K562 (cell line): ENCODE measurements around the gene FAM32A. TPM values are rescaled to one million over a fixed set of nuclear protein-coding genes. Genes with fewer than 3 reads are reported as not detected.
A peak's percentile ranks its signal among the peaks of the same experiment; 100 is the strongest.

Experiments used
- EP300 ChIP-seq: IDR thresholded peaks from 2 replicates; pipeline ENCODE4 v1.6.1; 2012; ENCODE audit warnings: low read length, improper control_type of control experiment
- FOXM1 ChIP-seq, 2 experiments: fragments of 450-650 bp in 1 of 2; sonication (generic) in 1 of 2; formaldehyde crosslinking in 1 of 2; IDR thresholded peaks; 2 replicates each; pipeline versions ENCODE4 v1.6.1 to v1.9.0; 2017 to 2022; ENCODE audit warnings: low read depth in 2 of 2, mild to moderate bottlenecking in 2 of 2, missing genetic modification reagents in 1 of 2, moderate library complexity in 1 of 2
- MTA1 ChIP-seq: fragments of 450-650 bp; IDR thresholded peaks from 2 replicates; pipeline ENCODE4 v1.6.1; 2017; ENCODE audit warnings: borderline replicate concordance
- PHB2 ChIP-seq: fragments of 450-650 bp; IDR thresholded peaks from 2 replicates; pipeline ENCODE4 v1.6.1; 2017; ENCODE audit warnings: low read depth
- PML ChIP-seq: IDR thresholded peaks from 2 replicates; pipeline ENCODE4 v1.6.1; 2012; ENCODE audit warnings: low read length, inconsistent platforms
- POLR2A ChIP-seq: fragments of 450-650 bp; conservative IDR thresholded peaks from 2 replicates; pipeline ENCODE4 v1.6.1; 2016
- POLR2H ChIP-seq: IDR thresholded peaks from 2 replicates; pipeline ENCODE4 v1.6.1; 2016; ENCODE audit warnings: missing genetic modification characterization, low read depth, mild to moderate bottlenecking, control low read depth, missing compliant biosample characterization, moderate library complexity
- POU5F1 ChIP-seq: fragments of 150-350 bp; IDR thresholded peaks from 2 replicates; pipeline ENCODE4 v1.6.1; 2014; ENCODE audit warnings: borderline replicate concordance, low read length, low read depth, mild to moderate bottlenecking; ENCODE audit not compliant: partially characterized antibody
- SMARCA4 ChIP-seq: fragments of 450-650 bp; IDR thresholded peaks from 2 replicates; pipeline ENCODE4 v1.6.1; 2016
- SMARCC2 ChIP-seq: fragments of 450-650 bp; IDR thresholded peaks from 2 replicates; pipeline ENCODE4 v1.6.1; 2017; ENCODE audit warnings: antibody characterized with exemption, moderate library complexity, mild to moderate bottlenecking, low read depth
- SPI1 ChIP-seq: IDR thresholded peaks from 2 replicates; pipeline ENCODE4 v1.6.1; 2011; ENCODE audit warnings: low read depth, low read length, control low read depth, borderline replicate concordance
- STAT5A ChIP-seq: IDR thresholded peaks from 2 replicates; pipeline ENCODE4 v1.6.1; 2012; ENCODE audit warnings: low read length, inconsistent platforms, borderline replicate concordance
- TBL1XR1 ChIP-seq, 2 experiments: IDR thresholded peaks; 2 replicates each; pipeline ENCODE4 v1.6.1; 2012; ENCODE audit warnings: improper control_type of control experiment in 2 of 2, low read length in 2 of 2, mild to moderate bottlenecking in 1 of 2
- THRAP3 ChIP-seq: fragments of 450-650 bp; IDR thresholded peaks from 2 replicates; pipeline ENCODE4 v1.6.1; 2016; ENCODE audit warnings: mild to moderate bottlenecking, inconsistent platforms, borderline replicate concordance
- TOE1 ChIP-seq, 2 experiments: fragments of 450-650 bp in 1 of 2; sonication (generic) in 1 of 2; formaldehyde crosslinking in 1 of 2; IDR thresholded peaks; 2 replicates each; pipeline versions ENCODE4 v1.7.1 to v1.8.0; 2016 to 2022; ENCODE audit warnings: borderline replicate concordance in 2 of 2, mild to moderate bottlenecking in 2 of 2, antibody characterized with exemption in 1 of 2, inconsistent platforms in 1 of 2, low read depth in 1 of 2, missing genetic modification reagents in 1 of 2, moderate library complexity in 1 of 2
- TRIM28 ChIP-seq: fragments of 450-650 bp; IDR thresholded peaks from 2 replicates; pipeline ENCODE4 v1.6.1; 2017
- polyA plus RNA-seq, 8 experiments: library from polyadenylated mRNA; depleted of rRNA in 4 of 8; stranded (reverse) in 5 of 8; unstranded in 3 of 8; fragments of >200 nt; fragmentation: Nextera tagmentation in 2 of 8; fragmentation: Illumina TruSeq in 1 of 8; extraction: Ambion mirVana in 2 of 8; extraction: Trizol in 1 of 8; gene quantifications; 2 replicates each; pipeline versions ENCODE4 v1.2.1 to v1.2.3, GENCODE V29; 2011 to 2014; ENCODE audit warnings: inconsistent platforms in 1 of 8, missing spikeins in 1 of 8
- total RNA-seq, 7 experiments: library from RNA; depleted of rRNA in 6 of 7; stranded (reverse); fragments of >200 nt in 6 of 7; fragmentation: Illumina TruSeq in 2 of 7; extraction: Trizol in 2 of 7; gene quantifications; 2 replicates each; pipeline versions ENCODE4 v1.2.1 to v1.2.3, GENCODE V29; 2011 to 2021; ENCODE audit warnings: low replicate concordance in 1 of 7
- TF ChIP-seq, protein P1 (sequence below): IDR thresholded peaks from 2 replicates; pipeline ENCODE4 v1.6.1; 2012; ENCODE audit warnings: low read depth, low read length, improper control_type of control experiment, borderline replicate concordance

The FAM32A gene
- total and polyA plus RNA-seq, 9 of the 15 experiments (the other 6 are each of a cell fraction or from before 2014, with no cell fraction given), result 30.7 to 96.7 (median 73.7) TPM

DNA sequence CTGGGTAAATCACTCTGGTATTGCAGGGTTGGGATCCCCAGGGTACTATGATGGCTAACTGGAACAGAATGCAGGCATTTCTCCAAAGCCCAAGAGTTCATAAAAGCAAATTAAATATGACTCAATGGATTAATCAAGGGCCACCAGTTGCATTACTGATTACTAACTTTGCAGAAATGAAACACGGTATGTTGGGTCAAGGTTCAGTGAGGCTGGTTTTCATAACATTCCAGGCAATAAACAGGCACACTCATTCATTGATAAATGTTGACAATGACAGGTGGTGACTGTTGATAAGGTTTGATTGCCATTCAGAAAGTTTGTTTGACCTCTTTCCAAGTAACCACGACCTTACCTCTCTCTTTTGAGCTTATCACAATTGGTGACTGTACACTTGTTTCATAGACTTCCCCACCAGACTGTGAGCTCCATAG lies 12.0 kb downstream of the FAM32A start (continued):
- 0 out of 2 replicates have a peak, but pooled peaks have one; percentile 35 for TF ChIP-seq SPI1
- TF ChIP-seq PML, result peak; percentile 91
- TF ChIP-seq TOE1 (IDR thresholded peaks at IDR 0.05; ENCODE audit: borderline replicate concordance), result no peak
- 0 out of 2 replicates have a peak, but pooled peaks have one; percentile 56 for TF ChIP-seq TOE1 (CRISPR knock-in tag; IDR thresholded peaks at IDR 0.05; ENCODE audit: borderline replicate concordance, low read depth)
- peak; percentile 92 for TF ChIP-seq STAT5A
- TF ChIP-seq SMARCC2, result peak; percentile 77
- peak; percentile 92 for TF ChIP-seq SMARCA4
- peak; percentile 56; the same call in 1 of the 2 replicates for TF ChIP-seq TRIM28
- TF ChIP-seq MTA1, result 0 out of 2 replicates have a peak, but pooled peaks have one; percentile 26
- TF ChIP-seq FOXM1 (IDR thresholded peaks at IDR 0.05; ENCODE audit: low read depth), result peak; percentile 84
- no peak for TF ChIP-seq FOXM1 (CRISPR knock-in tag; IDR thresholded peaks at IDR 0.05; ENCODE audit: low read depth)
- TF ChIP-seq PHB2, result peak; percentile 75
- TF ChIP-seq, protein P1, sequence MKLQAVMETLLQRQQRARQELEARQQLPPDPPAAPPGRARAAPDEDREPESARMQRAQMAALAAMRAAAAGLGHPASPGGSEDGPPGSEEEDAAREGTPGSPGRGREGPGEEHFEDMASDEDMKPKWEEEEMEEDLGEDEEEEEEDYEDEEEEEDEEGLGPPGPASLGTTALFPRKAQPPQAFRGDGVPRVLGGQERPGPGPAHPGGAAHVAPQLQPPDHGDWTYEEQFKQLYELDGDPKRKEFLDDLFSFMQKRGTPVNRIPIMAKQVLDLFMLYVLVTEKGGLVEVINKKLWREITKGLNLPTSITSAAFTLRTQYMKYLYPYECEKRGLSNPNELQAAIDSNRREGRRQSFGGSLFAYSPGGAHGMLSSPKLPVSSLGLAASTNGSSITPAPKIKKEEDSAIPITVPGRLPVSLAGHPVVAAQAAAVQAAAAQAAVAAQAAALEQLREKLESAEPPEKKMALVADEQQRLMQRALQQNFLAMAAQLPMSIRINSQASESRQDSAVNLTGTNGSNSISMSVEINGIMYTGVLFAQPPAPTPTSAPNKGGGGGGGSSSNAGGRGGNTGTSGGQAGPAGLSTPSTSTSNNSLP, result peak; percentile 81
- TF ChIP-seq THRAP3, result no peak
- peak in 1 of 2 experiments; percentile 54; a peak in 1 of 4 replicates for TF ChIP-seq TBL1XR1 (IDR thresholded peaks at IDR 0.05; ENCODE audit: low read length in 2 of 2)
- 0 out of 2 replicates have a peak, but pooled peaks have one; percentile 26 for TF ChIP-seq POLR2H
- TF ChIP-seq POU5F1, result no peak
- peak; percentile 56; the same call in 1 of the 2 replicates for TF ChIP-seq POLR2A
- TF ChIP-seq EP300, result peak; percentile 87
